ENCODE results near the gene GYS1.

DNA sequence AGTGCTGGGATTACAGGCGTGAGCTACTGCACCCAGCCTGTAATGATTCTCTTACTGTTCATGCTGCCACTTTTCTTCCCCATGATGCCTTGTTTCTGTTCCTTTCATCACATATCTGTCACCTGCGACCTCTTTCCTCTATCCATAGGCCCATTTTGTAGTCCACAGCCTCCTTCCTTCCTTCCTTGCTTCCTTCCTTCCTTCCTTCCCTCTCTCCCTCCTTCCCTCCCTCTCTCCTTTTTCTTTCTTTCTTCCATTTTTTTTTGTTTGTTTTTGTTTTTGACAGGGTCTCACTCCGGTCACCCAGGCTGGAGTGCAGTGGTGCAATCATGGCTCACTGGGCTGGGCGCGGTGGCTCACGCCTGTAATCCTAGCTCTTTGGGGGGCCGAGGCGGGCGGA is 4.2 kb downstream of the GYS1 start:
- no peak for TF ChIP-seq EZH2 (IDR thresholded peaks at IDR 0.05; ENCODE audit: low read length, missing control alignments)
- TF ChIP-seq, protein P1, sequence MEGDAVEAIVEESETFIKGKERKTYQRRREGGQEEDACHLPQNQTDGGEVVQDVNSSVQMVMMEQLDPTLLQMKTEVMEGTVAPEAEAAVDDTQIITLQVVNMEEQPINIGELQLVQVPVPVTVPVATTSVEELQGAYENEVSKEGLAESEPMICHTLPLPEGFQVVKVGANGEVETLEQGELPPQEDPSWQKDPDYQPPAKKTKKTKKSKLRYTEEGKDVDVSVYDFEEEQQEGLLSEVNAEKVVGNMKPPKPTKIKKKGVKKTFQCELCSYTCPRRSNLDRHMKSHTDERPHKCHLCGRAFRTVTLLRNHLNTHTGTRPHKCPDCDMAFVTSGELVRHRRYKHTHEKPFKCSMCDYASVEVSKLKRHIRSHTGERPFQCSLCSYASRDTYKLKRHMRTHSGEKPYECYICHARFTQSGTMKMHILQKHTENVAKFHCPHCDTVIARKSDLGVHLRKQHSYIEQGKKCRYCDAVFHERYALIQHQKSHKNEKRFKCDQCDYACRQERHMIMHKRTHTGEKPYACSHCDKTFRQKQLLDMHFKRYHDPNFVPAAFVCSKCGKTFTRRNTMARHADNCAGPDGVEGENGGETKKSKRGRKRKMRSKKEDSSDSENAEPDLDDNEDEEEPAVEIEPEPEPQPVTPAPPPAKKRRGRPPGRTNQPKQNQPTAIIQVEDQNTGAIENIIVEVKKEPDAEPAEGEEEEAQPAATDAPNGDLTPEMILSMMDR (conservative IDR thresholded peaks at IDR 0.05 in 1 of 2, IDR thresholded peaks at IDR 0.05 in 1 of 2; ENCODE audit: low read depth in 1 of 2, low read length in 2 of 2): no peak

Measured in fibroblast of lung (primary cell).